Mammary microvascular endothelial cell (primary cell): ENCODE results near the gene NAIP. TPM values are rescaled to one million over a fixed set of nuclear protein-coding genes. Genes with fewer than 3 reads are reported as not detected.

Experiments
- total RNA-seq: library from RNA; depleted of rRNA; stranded (reverse); fragments of >200 nt; gene quantifications from 2 replicates; pipeline ENCODE4 v1.2.3, GENCODE V29; 2015

The NAIP gene
- 0.05 and 0.13 TPM in 2 replicates for total RNA-seq

DNA sequence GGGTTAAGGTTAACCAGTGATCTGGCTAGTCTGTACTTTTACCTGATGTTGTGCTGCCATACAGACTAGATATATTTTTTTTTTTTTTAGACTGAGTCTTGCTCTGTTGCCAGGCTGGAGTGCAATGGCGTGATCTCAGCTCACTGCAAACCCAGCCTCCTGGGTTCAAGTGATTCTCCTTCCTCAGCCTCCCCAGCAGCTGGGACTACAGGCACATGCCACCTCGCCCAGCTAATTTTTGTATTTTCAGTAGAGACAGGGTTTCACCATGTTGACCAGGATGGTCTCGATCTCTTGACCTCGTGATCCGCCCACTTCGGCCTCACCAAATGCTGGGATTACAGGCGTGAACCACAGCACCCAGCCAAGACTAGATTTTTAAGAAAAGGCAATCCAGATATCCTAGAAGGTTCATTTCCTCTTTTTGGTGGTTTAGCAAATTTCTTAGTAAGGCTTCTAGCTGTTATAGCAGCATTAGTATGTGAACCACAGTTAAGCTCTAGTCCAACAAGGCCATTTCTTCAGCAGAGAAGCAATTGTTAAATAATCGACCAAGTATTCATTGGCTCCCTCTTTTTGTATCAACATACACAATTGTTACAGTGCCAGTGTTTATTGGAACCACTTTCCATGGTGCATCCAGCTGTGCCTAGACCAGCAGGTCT is at the start of gene NAIP:
Gene NAIP, minus strand, starts transcription at position 51 of the 665 bp plus-strand sequence. CDS start 12,424 bp downstream, outside the sequence.

DNA sequence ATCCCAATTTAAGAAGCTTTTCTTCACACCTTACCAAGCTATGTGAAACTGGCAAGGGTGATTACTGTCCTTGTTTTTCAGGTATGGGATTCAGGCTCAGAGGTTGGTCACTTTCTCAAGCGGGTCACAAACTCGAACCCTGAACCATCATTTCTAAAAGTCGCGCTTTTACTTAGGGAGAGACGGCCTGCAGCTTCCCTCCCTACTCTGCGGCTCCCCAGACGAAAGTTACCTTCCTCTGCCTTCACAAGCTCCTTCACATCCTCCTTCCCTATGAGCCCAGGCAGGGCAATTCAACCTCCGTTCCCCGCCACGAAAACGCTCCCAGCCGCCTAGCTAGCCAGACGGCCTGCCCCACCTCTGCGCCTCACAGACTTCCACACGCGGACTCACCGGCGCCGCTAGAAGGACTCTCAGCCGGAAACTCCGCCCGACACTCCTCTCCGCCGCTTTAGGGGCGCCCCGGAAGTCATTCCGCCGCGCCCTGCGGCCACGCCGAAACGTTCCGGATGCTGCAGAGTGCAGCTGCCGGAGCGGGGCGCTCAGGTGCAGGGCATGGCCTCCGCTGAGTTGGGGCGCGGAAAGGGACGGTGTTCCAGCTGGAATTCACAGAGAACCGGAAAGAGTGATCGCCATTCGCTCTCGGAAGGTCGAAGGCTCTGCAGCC is 42.3 kb upstream of the NAIP start, which contains the start of gene GTF2H2:
Gene GTF2H2, minus strand, starts transcription at position 415 of the 667 bp plus-strand sequence. CDS start 4,913 bp downstream, outside the sequence.

Other genes with a start within 250 kb of the NAIP start
- 0.47 and 0.59 TPM in 2 replicates for gene SERF1A, start 124.7 kb downstream of the NAIP start, total RNA-seq
- 22.7 and 25.1 TPM in 2 replicates for gene SMN1, start 100.3 kb downstream of the NAIP start, total RNA-seq
- 18.2 and 18.3 TPM in 2 replicates for gene GTF2H2, start 42.3 kb upstream of the NAIP start, total RNA-seq